ENCODE measurements around the gene FGD4. TPM values are rescaled to one million over a fixed set of nuclear protein-coding genes. Genes with fewer than 3 reads are reported as not detected.

The FGD4 gene
- total and polyA plus RNA-seq, 2 of the 4 experiments (the other 2 are of a cell fraction), result 2.1 to 8.8 TPM

- no TSS peak for BruUV-seq (replicated peaks)
- dilution Hi-C loops (cut with HindIII; ENCODE audit: low sequenced_read_pairs, unreplicated experiment), result no loop called here
- Histone ChIP-seq H2BK5ac (ENCODE audit: low read depth, low read length, poor library complexity, severe bottlenecking) (no peak overlapping the region), H4K91ac (ENCODE audit: insufficient read depth, low read depth, low read length) (no peak overlapping the region), H3K9ac (ENCODE audit: low read depth, low read length) (no peak overlapping the region), H3K27me3 (ENCODE audit: control insufficient read depth, insufficient read depth, low read length) (no peaks in the 10 kb centered on the region), H2BK120ac (ENCODE audit: low read depth, low read length) (no peak overlapping the region), H2AK9ac (replicated peaks; ENCODE audit: low read depth, low read length, poor library complexity) (peak overlapping the region; percentile 60), H3K9me3 (ENCODE audit: control insufficient read depth, insufficient read depth, low read length) (no peaks in the 10 kb centered on the region), H2BK20ac (ENCODE audit: low read depth, low read length) (no peak overlapping the region), H2AFZ (replicated peaks; ENCODE audit: low read length, poor library complexity) (no peak overlapping the region), H3K4me1 (ENCODE audit: control insufficient read depth, insufficient read depth, low read length) (peaks cover 8% of the 10 kb centered on the region), H3K27ac (ENCODE audit: insufficient read depth, low read length) (no peak overlapping the region), H4K5ac (ENCODE audit: low read depth, low read length) (no peak overlapping the region), H3K4me3 (ENCODE audit: insufficient read depth, low read depth, low read length) (no peak overlapping the region), H4K20me1 (ENCODE audit: insufficient read depth, low read length) (peaks cover 15% of the 10 kb centered on the region; the same call in 1 of the 2 replicates), H2AK5ac (ENCODE audit: low read depth, low read length) (peak overlapping the region; percentile 20; the same call in 1 of the 2 replicates), H3K4me2 (ENCODE audit: low read depth, low read length) (no peak overlapping the region), H3K36me3 (ENCODE audit: control insufficient read depth, insufficient read depth, low read length) (peaks cover 5% of the 10 kb centered on the region; the same call in 1 of the 2 replicates), H3K4ac (ENCODE audit: low read depth, low read length) (0 out of 2 replicates have a peak overlapping the region, but pooled peaks have one; percentile 35), H2BK15ac (ENCODE audit: low read depth, low read length) (no peak overlapping the region), H4K8ac (ENCODE audit: low read depth in 2 of 2, low read length in 2 of 2) (no peak overlapping the region), H3K9me1 (ENCODE audit: insufficient read depth, low read length) (peaks cover 23% of the 10 kb centered on the region), H3K23ac (ENCODE audit: low read depth, low read length) (no peak overlapping the region), H3K56ac (ENCODE audit: extremely low read depth, insufficient read depth, low read length) (no peak overlapping the region), H3K14ac (replicated peaks; ENCODE audit: low read depth, low read length) (no peak overlapping the region), H3K79me1 (ENCODE audit: low read depth in 1 of 2, low read length in 2 of 2) (peaks cover 5 to 44% of the 10 kb centered on the region in 2 experiments), H3K18ac (ENCODE audit: low read depth, low read length) (no peak overlapping the region)
- TF ChIP-seq, protein P1, sequence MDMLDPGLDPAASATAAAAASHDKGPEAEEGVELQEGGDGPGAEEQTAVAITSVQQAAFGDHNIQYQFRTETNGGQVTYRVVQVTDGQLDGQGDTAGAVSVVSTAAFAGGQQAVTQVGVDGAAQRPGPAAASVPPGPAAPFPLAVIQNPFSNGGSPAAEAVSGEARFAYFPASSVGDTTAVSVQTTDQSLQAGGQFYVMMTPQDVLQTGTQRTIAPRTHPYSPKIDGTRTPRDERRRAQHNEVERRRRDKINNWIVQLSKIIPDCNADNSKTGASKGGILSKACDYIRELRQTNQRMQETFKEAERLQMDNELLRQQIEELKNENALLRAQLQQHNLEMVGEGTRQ (IDR thresholded peaks at IDR 0.05; ENCODE audit: low read depth, low read length), result no peak
- peak; percentile 87 for TF ChIP-seq MAFK (IDR thresholded peaks at IDR 0.05; ENCODE audit: low read depth, low read length)
- TF ChIP-seq, protein P2, sequence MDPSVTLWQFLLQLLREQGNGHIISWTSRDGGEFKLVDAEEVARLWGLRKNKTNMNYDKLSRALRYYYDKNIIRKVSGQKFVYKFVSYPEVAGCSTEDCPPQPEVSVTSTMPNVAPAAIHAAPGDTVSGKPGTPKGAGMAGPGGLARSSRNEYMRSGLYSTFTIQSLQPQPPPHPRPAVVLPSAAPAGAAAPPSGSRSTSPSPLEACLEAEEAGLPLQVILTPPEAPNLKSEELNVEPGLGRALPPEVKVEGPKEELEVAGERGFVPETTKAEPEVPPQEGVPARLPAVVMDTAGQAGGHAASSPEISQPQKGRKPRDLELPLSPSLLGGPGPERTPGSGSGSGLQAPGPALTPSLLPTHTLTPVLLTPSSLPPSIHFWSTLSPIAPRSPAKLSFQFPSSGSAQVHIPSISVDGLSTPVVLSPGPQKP (IDR thresholded peaks at IDR 0.05; ENCODE audit: borderline replicate concordance, low read depth, low read length), result no peak
- POLR2A ChIA-PET (ENCODE audit: unreplicated experiment), result no interaction called here
- in situ Hi-C loops (cut with MboI; ENCODE audit: low sequenced_read_pairs), result no loop called here
- intact Hi-C loops (cut with micrococcal nuclease), result no loop called here
- DNase-seq (no peak), ATAC-seq (ENCODE audit: low read depth) (no peak)
- CTCF ChIA-PET, result no interaction called here
- 100% methylated on average over 2 of the region's 4 CpGs; no CpG with 5 or more reads in 1 of the 2 experiments for WGBS, 2 experiments (ENCODE audit: extremely low coverage in 2 of 2, insufficient read length in 1 of 2)
These were observed 188.5 kb downstream of the FGD4 start for GRCh38 chr12:32587581-32588495.

All from IMR-90 (cell line).